ENCODE measurements around the gene KCNQ1OT1. TPM values are rescaled to one million over a fixed set of nuclear protein-coding genes. Genes with fewer than 3 reads are reported as not detected.

Gene KCNQ1OT1
- total RNA-seq, 2 donors from 2014 or later, result 5.2 to 6.9 TPM

GRCh38 chr11:2584434-2584811, 115.4 kb downstream of the KCNQ1OT1 start:
- H3K27me3 Mint-ChIP-seq (ENCODE audit: insufficient read depth), result peaks cover 60% of the 10 kb centered on the region
- no peaks in the 10 kb centered on the region for H3K9me3 ChIP-seq (ENCODE audit: control insufficient read depth, low read length)
- peaks cover 20% of the 10 kb centered on the region for H3K27me3 ChIP-seq (ENCODE audit: control insufficient read depth, insufficient read depth, low read length, poor library complexity, severe bottlenecking)
- no peak for TF ChIP-seq CTCF (conservative IDR thresholded peaks at IDR 0.05)
- H3K4me3 Mint-ChIP-seq, result no peak overlapping the region
- WGBS, 2 experiments (ENCODE audit: insufficient coverage in 1 of 2, insufficient read length in 1 of 2), result 64 to 73% methylated on average over 3 to 4 of the region's 4 CpGs
- no peaks in the 10 kb centered on the region for H3K9me3 Mint-ChIP-seq
- H3K36me3 Mint-ChIP-seq (ENCODE audit: low read depth), result no peaks in the 10 kb centered on the region
- no peak overlapping the region for H3K27ac ChIP-seq (ENCODE audit: low read depth, low read length)
- peaks cover 3% of the 10 kb centered on the region for H3K4me1 Mint-ChIP-seq
- H3K4me1 ChIP-seq (ENCODE audit: control insufficient read depth, insufficient read depth, low read length), result peaks cover 4% of the 10 kb centered on the region
- no peak overlapping the region for H3K4me3 ChIP-seq (ENCODE audit: low read length)
- no peak for DNase-seq
- H3K36me3 ChIP-seq (ENCODE audit: control insufficient read depth, insufficient read depth, low read length), result no peaks in the 10 kb centered on the region
- no peak overlapping the region for H3K9ac ChIP-seq (ENCODE audit: extremely low read depth, low read length, poor library complexity, severe bottlenecking)
- H3K27ac Mint-ChIP-seq, result no peak overlapping the region

- peaks cover 57% of the 10 kb centered on the region for H3K27me3 Mint-ChIP-seq (ENCODE audit: insufficient read depth)
- TF ChIP-seq CTCF (conservative IDR thresholded peaks at IDR 0.05), result no peak
- H3K27me3 ChIP-seq (ENCODE audit: control insufficient read depth, insufficient read depth, low read length, poor library complexity, severe bottlenecking), result peaks cover 20% of the 10 kb centered on the region
- 89 to 94% methylated on average over 3 to 6 of the region's 6 CpGs for whole genome bisulfite sequencing, 2 experiments (ENCODE audit: insufficient coverage in 1 of 2, insufficient read length in 1 of 2)
- DNase-seq, result peak; percentile 27
- H3K36me3 Mint-ChIP-seq (ENCODE audit: low read depth), result no peaks in the 10 kb centered on the region
- no peak overlapping the region for H3K4me3 ChIP-seq (ENCODE audit: low read length)
- H3K9me3 Mint-ChIP-seq, result no peaks in the 10 kb centered on the region
- H3K4me3 Mint-ChIP-seq, result no peak overlapping the region
- H3K9me3 ChIP-seq (ENCODE audit: control insufficient read depth, low read length), result no peaks in the 10 kb centered on the region
- H3K9ac ChIP-seq (ENCODE audit: extremely low read depth, low read length, poor library complexity, severe bottlenecking), result no peak overlapping the region
- H3K27ac Mint-ChIP-seq, result no peak overlapping the region
- no peaks in the 10 kb centered on the region for H3K36me3 ChIP-seq (ENCODE audit: control insufficient read depth, insufficient read depth, low read length)
- peaks cover 7% of the 10 kb centered on the region for H3K4me1 ChIP-seq (ENCODE audit: control insufficient read depth, insufficient read depth, low read length)
- no peak overlapping the region for H3K27ac ChIP-seq (ENCODE audit: low read depth, low read length)
- H3K4me1 Mint-ChIP-seq, result peaks cover 6% of the 10 kb centered on the region
These were observed 116.2 kb downstream of the KCNQ1OT1 start for GRCh38 chr11:2583605-2583958.

- H3K27ac ChIP-seq (ENCODE audit: low read depth, low read length), result no peak overlapping the region
- H3K4me1 ChIP-seq (ENCODE audit: control insufficient read depth, insufficient read depth, low read length), result peaks cover 7% of the 10 kb centered on the region
- no peak overlapping the region for H3K4me3 ChIP-seq (ENCODE audit: low read length)
- Mint-ChIP-seq H3K4me3 (no peak overlapping the region), H3K36me3 (ENCODE audit: low read depth) (no peaks in the 10 kb centered on the region), H3K27ac (no peak overlapping the region), H3K4me1 (peaks cover 6% of the 10 kb centered on the region), H3K9me3 (no peaks in the 10 kb centered on the region), H3K27me3 (ENCODE audit: insufficient read depth) (peaks cover 54% of the 10 kb centered on the region)
- no peaks in the 10 kb centered on the region for H3K36me3 ChIP-seq (ENCODE audit: control insufficient read depth, insufficient read depth, low read length)
- WGBS, 2 experiments (ENCODE audit: insufficient coverage in 1 of 2, insufficient read length in 1 of 2), result 93 to 94% methylated on average over 28 to 33 of the region's 33 CpGs
- peaks cover 20% of the 10 kb centered on the region for H3K27me3 ChIP-seq (ENCODE audit: control insufficient read depth, insufficient read depth, low read length, poor library complexity, severe bottlenecking)
- no peaks in the 10 kb centered on the region for H3K9me3 ChIP-seq (ENCODE audit: control insufficient read depth, low read length)
- TF ChIP-seq CTCF (conservative IDR thresholded peaks at IDR 0.05), result no peak
- peak; percentile 48 for DNase-seq
- H3K9ac ChIP-seq (ENCODE audit: extremely low read depth, low read length, poor library complexity, severe bottlenecking), result no peak overlapping the region
These were observed 116.7 kb downstream of the KCNQ1OT1 start for GRCh38 chr11:2582946-2583604.

All from endodermal cell (in vitro differentiated cells).